Skeletal muscle tissue (tissue), 4 donors: ENCODE measurements around the gene RNASEH1. TPM values are rescaled to one million over a fixed set of nuclear protein-coding genes. Genes with fewer than 3 reads are reported as not detected.

Experiments
- H3K27ac ChIP-seq: one replicate; pipeline ENCODE4 v1.7.0; 2013; ENCODE audit warnings: mild to moderate bottlenecking, low read depth, low read length, inconsistent platforms
- H3K27me3 ChIP-seq, 3 donors: one replicate each; pipeline ENCODE4 v1.7.0; 2013; ENCODE audit warnings: low read length in 3 of 3; ENCODE audit not compliant: control insufficient read depth in 3 of 3, insufficient read depth in 3 of 3
- H3K36me3 ChIP-seq, 3 donors: one replicate each; pipeline ENCODE4 v1.7.0; 2013; ENCODE audit warnings: low read length in 3 of 3; ENCODE audit not compliant: control insufficient read depth in 3 of 3, insufficient read depth in 3 of 3
- H3K4me1 ChIP-seq, 3 donors: one replicate each; pipeline ENCODE4 v1.7.0; 2013; ENCODE audit warnings: low read length in 3 of 3, mild to moderate bottlenecking in 3 of 3; ENCODE audit not compliant: control insufficient read depth in 3 of 3, insufficient read depth in 3 of 3
- H3K4me3 ChIP-seq, 3 donors: one replicate each; pipeline ENCODE4 v1.7.0; 2013; ENCODE audit warnings: low read length in 3 of 3
- H3K9ac ChIP-seq, 3 donors: one replicate each; pipeline ENCODE4 v1.7.0; 2013; ENCODE audit warnings: low read length in 3 of 3, mild to moderate bottlenecking in 3 of 3, moderate library complexity in 2 of 3, low read depth in 1 of 3
- H3K9me3 ChIP-seq, 3 donors: one replicate each; pipeline ENCODE4 v1.7.0; 2013; ENCODE audit warnings: low read length in 3 of 3; ENCODE audit not compliant: control insufficient read depth in 3 of 3
- total RNA-seq: library from RNA; depleted of rRNA; stranded (reverse); fragments of >200 nt; gene quantifications from one replicate; pipeline ENCODE4 v1.2.3, GENCODE V29; 2014
- donor health status: Osteomylitis.

The RNASEH1 gene
- total RNA-seq, 1 donor from 2014 or later, result 14.6 TPM

- Histone ChIP-seq H3K9me3 (no peaks in the 10 kb centered on the region), H3K27ac (no peak overlapping the region), H3K4me1 (peaks cover 0 to under 1% (median 0%) of the 10 kb centered on the region in 3 donors), H3K4me3 (no peak overlapping the region), H3K36me3 (no peaks in the 10 kb centered on the region), H3K27me3 (peaks cover 0 to 5% (median under 1%) of the 10 kb centered on the region in 3 donors), H3K9ac (no peak overlapping the region)
Observed at GRCh38 chr2:3600256-3600855, 42.2 kb upstream of the RNASEH1 start.

- H3K9ac ChIP-seq, result no peak overlapping the region
- H3K27ac ChIP-seq, result no peak overlapping the region
- H3K4me3 ChIP-seq, result no peak overlapping the region
- peaks cover 0 to 5% (median 4%) of the 10 kb centered on the region in 3 donors for H3K4me1 ChIP-seq
- H3K9me3 ChIP-seq, result no peaks in the 10 kb centered on the region
- peaks cover 0 to 4% (median 4%) of the 10 kb centered on the region in 3 donors for H3K27me3 ChIP-seq
- no peaks in the 10 kb centered on the region for H3K36me3 ChIP-seq
Observed at GRCh38 chr2:3598912-3599854, 41.0 kb upstream of the RNASEH1 start.

GRCh38 chr2:3598197-3598910 lies 40.2 kb upstream of the RNASEH1 start:
- no peak overlapping the region for H3K4me3 ChIP-seq
- H3K9ac ChIP-seq, result no peak overlapping the region
- no peaks in the 10 kb centered on the region for H3K36me3 ChIP-seq
- H3K27me3 ChIP-seq, result peaks cover 0 to 4% (median 0%) of the 10 kb centered on the region in 3 donors
- H3K4me1 ChIP-seq, result peaks cover 0 to 5% (median 4%) of the 10 kb centered on the region in 3 donors
- H3K27ac ChIP-seq, result no peak overlapping the region
- H3K9me3 ChIP-seq, result no peaks in the 10 kb centered on the region

GRCh38 chr2:3597567-3597966 lies 39.4 kb upstream of the RNASEH1 start:
- no peaks in the 10 kb centered on the region for H3K36me3 ChIP-seq
- H3K9me3 ChIP-seq, result no peaks in the 10 kb centered on the region
- H3K27ac ChIP-seq, result no peak overlapping the region
- no peak overlapping the region for H3K4me3 ChIP-seq
- H3K4me1 ChIP-seq, result peaks cover 0 to 5% (median 4%) of the 10 kb centered on the region in 3 donors
- H3K27me3 ChIP-seq, result peaks cover 0 to 4% (median 0%) of the 10 kb centered on the region in 3 donors
- H3K9ac ChIP-seq, result no peak overlapping the region

GRCh38 chr2:3596901-3597417 lies 38.8 kb upstream of the RNASEH1 start:
- Histone ChIP-seq H3K9me3 (no peaks in the 10 kb centered on the region), H3K9ac (no peak overlapping the region), H3K4me3 (no peak overlapping the region), H3K36me3 (no peaks in the 10 kb centered on the region), H3K4me1 (peaks cover 0 to 5% (median 4%) of the 10 kb centered on the region in 3 donors), H3K27ac (no peak overlapping the region), H3K27me3 (peaks cover 0 to 4% (median 0%) of the 10 kb centered on the region in 3 donors)

GRCh38 chr2:3595985-3596384 lies 37.9 kb upstream of the RNASEH1 start:
- Histone ChIP-seq H3K9ac (no peak overlapping the region), H3K36me3 (no peaks in the 10 kb centered on the region), H3K4me3 (no peak overlapping the region), H3K27ac (no peak overlapping the region), H3K4me1 (peaks cover 0 to 5% (median 4%) of the 10 kb centered on the region in 3 donors), H3K27me3 (peaks cover 0 to 4% (median 0%) of the 10 kb centered on the region in 3 donors), H3K9me3 (no peaks in the 10 kb centered on the region)

- Histone ChIP-seq H3K9ac (no peak overlapping the region), H3K27me3 (peaks cover 0 to 4% (median 0%) of the 10 kb centered on the region in 3 donors), H3K36me3 (no peaks in the 10 kb centered on the region), H3K9me3 (no peaks in the 10 kb centered on the region), H3K27ac (no peak overlapping the region), H3K4me3 (peak overlapping the region in 1 of 3 donors; percentile 41), H3K4me1 (peaks cover 0 to 5% (median 4%) of the 10 kb centered on the region in 3 donors)
Observed at GRCh38 chr2:3595404-3595803, 37.3 kb upstream of the RNASEH1 start.

- Histone ChIP-seq H3K4me3 (peak within 1 kb of the TSS in 2 of 3 donors; percentile 22 to 41), H3K27ac (no peak within 1 kb of the TSS), H3K4me1 (peaks cover 0 to 5% (median 4%) of the 10 kb centered on the region in 3 donors), H3K9ac (peak within 1 kb of the TSS in 2 of 3 donors; percentile 7 to 40), H3K27me3 (peaks cover 0 to 4% (median 0%) of the 10 kb centered on the region in 3 donors), H3K36me3 (no peaks in the 10 kb centered on the region), H3K9me3 (no peaks in the 10 kb centered on the region)
Observed at GRCh38 chr2:3594493-3595281, 36.6 kb upstream of the RNASEH1 start, which contains the start of gene COLEC11. COLEC11 (plus strand) TSS chr2:3595112; CDS start chr2:3604341, 9,229 bp downstream.

GRCh38 chr2:3589086-3589485 lies 31.0 kb upstream of the RNASEH1 start:
- Histone ChIP-seq H3K9me3 (no peaks in the 10 kb centered on the region), H3K36me3 (peaks cover 0 to 2% (median 2%) of the 10 kb centered on the region in 3 donors), H3K9ac (no peak overlapping the region), H3K4me1 (peaks cover 0 to 8% (median 0%) of the 10 kb centered on the region in 3 donors), H3K27me3 (no peaks in the 10 kb centered on the region), H3K4me3 (no peak overlapping the region), H3K27ac (no peak overlapping the region)
